Activated naive CD4-positive, alpha-beta T cell treated with anti-CD3 and anti-CD28 coated beads for 36 hours (primary cell): ENCODE results near the gene VASN. TPM values are rescaled to one million over a fixed set of nuclear protein-coding genes. Genes with fewer than 3 reads are reported as not detected.

ENCODE experiments used
- CTCF ChIA-PET: fragments of 350-600 bp; sonication (Branson Sonifier 250); formaldehyde crosslinking; loops from one replicate; lab custom pipeline; 2021; ENCODE audit warnings: antibody characterized with exemption; lab: Charles Lee
- DNase-seq: peaks from one replicate; pipeline ENCODE4 v3.0.0-alpha.2; 2020
- H3K27ac Mint-ChIP-seq: one replicate; pipeline ENCODE4 v1.8.0; 2021; ENCODE audit warnings: mild to moderate bottlenecking, mixed read lengths
- H3K27me3 Mint-ChIP-seq: one replicate; pipeline ENCODE4 v1.8.0; 2021; ENCODE audit warnings: low read depth, mixed read lengths
- H3K36me3 Mint-ChIP-seq: one replicate; pipeline ENCODE4 v1.8.0; 2021; ENCODE audit warnings: low read depth, mixed read lengths
- H3K4me1 Mint-ChIP-seq: one replicate; pipeline ENCODE4 v1.8.0; 2021; ENCODE audit warnings: low read depth, mixed read lengths
- H3K4me3 Mint-ChIP-seq: one replicate; pipeline ENCODE4 v1.8.0; 2021; ENCODE audit warnings: mild to moderate bottlenecking, moderate library complexity, mixed read lengths
- H3K9me3 Mint-ChIP-seq: one replicate; pipeline ENCODE4 v1.8.0; 2021; ENCODE audit warnings: mixed read lengths
- intact Hi-C: fragments of 100-400 bp; cut with micrococcal nuclease; formaldehyde crosslinking; loops from one replicate; pipeline ENCODE4 v1.15.1; 2023
- total RNA-seq, 2 experiments: library from RNA; stranded (reverse); gene quantifications; one replicate each; pipeline ENCODE4 v1.2.3, GENCODE V29; 2021

VASN gene
- total RNA-seq, 2 experiments from 2014 or later = not detected

GRCh38 chr16:4399001-4399730, 27.5 kb downstream of the VASN start:
- Mint-ChIP-seq H3K27ac (no peak overlapping the region), H3K4me1 (peaks cover 2% of the 10 kb centered on the region), H3K9me3 (no peaks in the 10 kb centered on the region), H3K27me3 (no peaks in the 10 kb centered on the region), H3K36me3 (peaks cover 11% of the 10 kb centered on the region), H3K4me3 (no peak overlapping the region)
- no peak for DNase-seq
- intact Hi-C loops = no loop called here
- CTCF ChIA-PET = interaction anchor here (0.7 kb wide), 1 partner anchor 166 kb away, joined by 7 read pairs; no protein-coding TSS in a partner anchor

- Mint-ChIP-seq H3K36me3 (peaks cover 16% of the 10 kb centered on the region), H3K27me3 (no peaks in the 10 kb centered on the region), H3K4me1 (peaks cover 2% of the 10 kb centered on the region), H3K4me3 (no peak overlapping the region), H3K9me3 (no peaks in the 10 kb centered on the region), H3K27ac (no peak overlapping the region)
- DNase-seq = no peak
- CTCF ChIA-PET = interaction anchor here (0.7 to 2.7 kb wide), 3 partner anchors 40 to 254 kb away, joined by 3 to 18 read pairs (median 3); no protein-coding TSS in a partner anchor
- intact Hi-C loops = loop anchor here (5.0 kb wide), 1 partner anchor 114 kb away; no protein-coding TSS in a partner anchor
These were observed 29.4 kb downstream of the VASN start for GRCh38 chr16:4401094-4401501.

- no peak overlapping the region for H3K4me3 Mint-ChIP-seq
- intact Hi-C loops = loop anchor here (5.0 kb wide), 1 partner anchor 114 kb away; no protein-coding TSS in a partner anchor
- no peaks in the 10 kb centered on the region for H3K9me3 Mint-ChIP-seq
- H3K4me1 Mint-ChIP-seq = peaks cover 2% of the 10 kb centered on the region
- H3K27me3 Mint-ChIP-seq = no peaks in the 10 kb centered on the region
- CTCF ChIA-PET = interaction anchor here (0.6 to 5.0 kb wide), 11 partner anchors 9 to 255 kb away, joined by 3 to 32 read pairs (median 5); partner anchors contain the start of gene CORO7
- H3K27ac Mint-ChIP-seq = no peak overlapping the region
- peaks cover 16% of the 10 kb centered on the region for H3K36me3 Mint-ChIP-seq
- DNase-seq = no peak
These were observed 29.9 kb downstream of the VASN start for GRCh38 chr16:4401510-4401909.

- no peaks in the 10 kb centered on the region for H3K27me3 Mint-ChIP-seq
- intact Hi-C loops = loop anchor here (1.0 to 5.0 kb wide), 2 partner anchors 43 to 115 kb away; no protein-coding TSS in a partner anchor
- peak; percentile 78 for DNase-seq
- H3K4me1 Mint-ChIP-seq = peaks cover 2% of the 10 kb centered on the region
- no peak overlapping the region for H3K27ac Mint-ChIP-seq
- CTCF ChIA-PET = interaction anchor here (0.5 to 5.0 kb wide), 28 partner anchors 8 to 684 kb away, joined by 3 to 32 read pairs (median 4); partner anchors contain the start of gene CORO7
- no peak overlapping the region for H3K4me3 Mint-ChIP-seq
- peaks cover 16% of the 10 kb centered on the region for H3K36me3 Mint-ChIP-seq
- H3K9me3 Mint-ChIP-seq = no peaks in the 10 kb centered on the region
These were observed 30.9 kb downstream of the VASN start for GRCh38 chr16:4402439-4403132.

- Mint-ChIP-seq H3K9me3 (no peaks in the 10 kb centered on the region), H3K27ac (no peak overlapping the region), H3K27me3 (no peaks in the 10 kb centered on the region), H3K4me3 (no peak overlapping the region), H3K36me3 (peaks cover 16% of the 10 kb centered on the region), H3K4me1 (peaks cover 2% of the 10 kb centered on the region)
- no peak for DNase-seq
- intact Hi-C loops = loop anchor here (5.0 kb wide), 1 partner anchor 116 kb away; no protein-coding TSS in a partner anchor
- CTCF ChIA-PET = interaction anchor here (0.5 to 5.0 kb wide), 30 partner anchors 8 to 685 kb away, joined by 3 to 32 read pairs (median 4); partner anchors contain the start of gene CORO7
These were observed 31.7 kb downstream of the VASN start for GRCh38 chr16:4403133-4403949.

GRCh38 chr16:4404247-4404966, 32.8 kb downstream of the VASN start:
- Mint-ChIP-seq H3K4me1 (peaks cover 2% of the 10 kb centered on the region), H3K27ac (no peak overlapping the region), H3K4me3 (no peak overlapping the region), H3K36me3 (peaks cover 16% of the 10 kb centered on the region), H3K27me3 (no peaks in the 10 kb centered on the region), H3K9me3 (no peaks in the 10 kb centered on the region)
- CTCF ChIA-PET = interaction anchor here (0.6 to 5.0 kb wide), 6 partner anchors 10 to 116 kb away, joined by 3 to 32 read pairs (median 8); partner anchors contain the start of gene CORO7
- intact Hi-C loops = loop anchor here (5.0 kb wide), 1 partner anchor 117 kb away; no protein-coding TSS in a partner anchor
- DNase-seq = peak; percentile 44

- H3K27ac Mint-ChIP-seq = no peak overlapping the region
- H3K36me3 Mint-ChIP-seq = peaks cover 12% of the 10 kb centered on the region
- H3K9me3 Mint-ChIP-seq = no peaks in the 10 kb centered on the region
- intact Hi-C loops = loop anchor here (5.0 kb wide), 1 partner anchor 118 kb away; no protein-coding TSS in a partner anchor
- H3K4me3 Mint-ChIP-seq = no peak overlapping the region
- H3K27me3 Mint-ChIP-seq = no peaks in the 10 kb centered on the region
- H3K4me1 Mint-ChIP-seq = no peaks in the 10 kb centered on the region
- CTCF ChIA-PET = interaction anchor here (0.6 to 5.0 kb wide), 2 partner anchors 9 to 169 kb away, joined by 4 to 32 read pairs; partner anchors contain the start of gene CORO7
- DNase-seq = no peak
These were observed 33.5 kb downstream of the VASN start for GRCh38 chr16:4404967-4405696.

GRCh38 chr16:4407543-4408322, 36.1 kb downstream of the VASN start:
- DNase-seq = no peak
- CTCF ChIA-PET = no interaction called here
- intact Hi-C loops = no loop called here
- H3K27ac Mint-ChIP-seq = no peak overlapping the region
- H3K4me3 Mint-ChIP-seq = no peak overlapping the region
- no peaks in the 10 kb centered on the region for H3K9me3 Mint-ChIP-seq
- H3K27me3 Mint-ChIP-seq = no peaks in the 10 kb centered on the region
- peaks cover 9% of the 10 kb centered on the region for H3K36me3 Mint-ChIP-seq
- peaks cover 7% of the 10 kb centered on the region for H3K4me1 Mint-ChIP-seq

GRCh38 chr16:4408323-4408690, 36.7 kb downstream of the VASN start:
- no peak for DNase-seq
- H3K27me3 Mint-ChIP-seq = no peaks in the 10 kb centered on the region
- no peak overlapping the region for H3K27ac Mint-ChIP-seq
- peaks cover 9% of the 10 kb centered on the region for H3K36me3 Mint-ChIP-seq
- H3K4me3 Mint-ChIP-seq = no peak overlapping the region
- intact Hi-C loops = no loop called here
- no peaks in the 10 kb centered on the region for H3K9me3 Mint-ChIP-seq
- CTCF ChIA-PET = interaction anchor here (0.6 kb wide), 1 partner anchor 119 kb away, joined by 5 read pairs; no protein-coding TSS in a partner anchor
- peaks cover 13% of the 10 kb centered on the region for H3K4me1 Mint-ChIP-seq
